Nucleus accumbens (tissue), 56 donors: ENCODE data around the gene ZNF831.

Experiments used
- DNase-seq, 56 donors: peaks; one replicate each; lab custom pipeline; 2025; lab: John Stamatoyannopoulos, UW

ZNF831 gene

DNA sequence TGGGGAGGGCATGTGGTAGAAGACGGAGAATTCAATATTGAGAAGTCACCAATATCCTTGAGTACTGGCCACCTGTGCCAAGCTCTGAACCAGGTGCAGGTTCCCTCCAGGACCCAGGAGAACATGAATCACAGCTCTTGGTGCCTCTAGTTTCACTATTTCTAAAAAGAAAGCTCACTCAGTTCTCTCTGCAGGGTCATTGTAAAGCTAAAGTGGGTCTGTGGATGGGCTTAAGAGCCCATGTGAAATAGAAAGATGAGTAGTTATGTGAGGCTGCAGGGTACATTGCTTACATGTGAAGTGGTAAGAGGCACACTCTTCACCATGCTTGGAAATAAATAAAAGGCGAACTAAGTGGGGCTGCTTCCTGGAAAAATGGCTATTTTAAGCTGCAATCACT, 43.6 kb downstream of the ZNF831 start:
- DNase-seq: no peak

- peak in 48 of 56 donors; percentile 13 to 75 (median 48) for DNase-seq
Measured at GRCh38 chr20:59207742-59208357, 44.2 kb downstream of the ZNF831 start.

- DNase-seq: no peak
Measured at GRCh38 chr20:59210186-59210585, 46.6 kb downstream of the ZNF831 start.

DNA sequence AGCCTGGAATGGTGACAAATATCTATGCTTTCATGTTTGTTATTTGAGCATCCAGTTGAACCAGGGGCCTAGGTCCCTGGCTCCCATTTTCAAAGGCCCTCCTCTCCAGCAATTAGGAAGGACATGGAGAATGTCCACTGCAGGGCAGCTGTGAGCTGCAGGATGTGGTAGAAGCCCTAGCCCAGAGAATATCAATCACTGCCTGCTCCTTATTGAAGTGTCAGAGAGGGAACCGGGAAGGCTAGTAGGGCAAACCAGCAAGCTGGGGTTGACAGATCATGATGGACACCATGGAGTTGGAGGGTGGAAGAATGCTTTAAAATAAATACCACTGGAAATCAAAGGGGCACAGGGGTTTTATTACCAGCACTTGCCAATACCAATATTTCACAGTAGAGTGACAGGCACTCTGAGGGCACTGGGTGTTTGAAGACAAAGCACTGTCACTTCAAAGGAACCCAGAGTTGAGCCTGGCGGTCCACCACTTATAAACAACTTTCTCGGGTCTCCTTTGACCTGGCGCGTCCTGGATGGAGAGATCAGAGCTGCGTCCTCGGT, 47.7 kb downstream of the ZNF831 start:
- no peak for DNase-seq

GRCh38 chr20:59214073-59214472, 50.5 kb downstream of the ZNF831 start:
- DNase-seq: no peak

DNA sequence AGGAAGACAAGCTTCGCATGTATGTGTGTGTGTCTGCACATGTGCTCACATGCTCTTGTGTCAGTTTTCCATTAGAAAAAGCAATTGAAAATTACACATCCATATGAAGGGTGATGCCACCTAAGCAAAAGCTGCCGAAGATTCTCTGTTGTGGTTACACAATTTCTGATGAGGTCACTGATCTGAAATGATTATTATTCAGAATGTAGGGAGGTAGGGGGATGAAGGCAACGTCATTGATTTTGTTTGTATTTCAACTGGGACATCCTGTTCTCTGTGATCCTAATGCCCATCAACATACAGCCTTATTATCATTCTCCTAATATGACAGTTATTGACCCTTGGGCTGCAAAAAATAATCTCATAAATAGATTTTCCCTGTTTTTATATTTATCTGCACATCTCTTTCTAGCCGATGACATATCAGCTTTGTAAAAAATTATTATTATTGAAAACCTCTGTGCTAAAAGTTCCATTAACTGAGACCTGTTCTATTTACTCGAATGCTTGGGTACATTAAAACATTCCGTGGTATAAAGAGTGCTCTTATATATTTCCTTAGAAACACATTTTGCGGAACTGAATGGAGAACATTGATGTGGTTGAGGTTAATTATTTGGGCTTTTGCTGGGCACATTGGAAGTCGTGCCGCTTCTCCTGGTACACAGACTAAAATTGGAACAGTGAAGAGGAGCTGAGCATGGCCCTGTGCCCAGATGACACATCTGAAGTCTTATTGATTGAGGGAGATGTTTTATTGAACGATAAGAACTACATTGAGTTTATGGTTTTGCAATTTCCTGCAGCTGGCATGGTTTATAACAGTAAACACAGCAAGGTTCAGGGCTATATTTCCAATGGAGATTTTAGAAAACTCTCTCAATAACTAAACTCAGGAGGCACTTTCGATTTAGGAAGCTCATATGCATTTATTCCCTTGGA, 51.3 kb downstream of the ZNF831 start:
- no peak for DNase-seq

DNA sequence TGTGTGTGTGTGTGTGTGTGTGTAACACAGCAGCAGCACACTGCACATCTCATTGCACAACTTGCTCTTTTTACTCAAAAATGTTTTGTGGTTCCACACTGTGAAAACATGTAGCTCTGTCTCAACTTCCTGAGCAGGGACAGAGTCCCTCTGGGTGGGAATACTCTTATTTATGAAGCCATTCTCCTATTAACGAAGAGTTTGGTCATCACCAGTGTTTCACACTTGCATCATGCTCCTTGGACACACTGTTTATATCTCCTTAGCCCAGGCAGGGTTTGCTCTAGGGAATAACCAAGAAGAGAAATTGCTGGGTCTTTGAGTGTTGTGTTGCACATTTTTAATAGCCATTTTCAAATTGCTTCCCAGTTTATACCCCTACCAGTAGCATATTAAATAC, 53.6 kb downstream of the ZNF831 start:
- DNase-seq: no peak

DNA sequence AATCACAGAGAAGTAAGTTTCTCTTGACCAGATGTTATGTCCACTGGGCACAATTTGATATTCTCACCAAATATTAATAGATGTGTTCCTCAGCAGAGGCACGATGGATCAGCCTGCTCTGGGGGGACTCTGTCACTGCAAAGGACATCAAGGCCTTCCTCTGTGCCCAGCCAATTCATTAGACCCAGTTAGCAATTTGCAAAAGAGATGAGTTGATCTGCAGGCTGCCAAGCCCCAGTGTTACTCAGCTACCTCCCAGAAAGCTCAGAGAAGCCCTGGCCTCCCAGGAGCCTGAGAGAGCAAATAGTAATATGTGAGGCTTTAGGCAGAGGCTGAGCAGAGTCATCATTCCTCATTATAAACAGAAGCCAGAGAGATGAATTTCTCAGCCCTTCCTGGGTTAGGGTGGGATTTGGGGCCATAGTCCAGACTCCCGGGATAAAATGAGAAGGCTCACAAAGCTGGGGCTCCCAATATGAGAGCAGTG, 54.2 kb downstream of the ZNF831 start:
- DNase-seq: no peak

GRCh38 chr20:59219211-59219610, 55.6 kb downstream of the ZNF831 start:
- no peak for DNase-seq

- DNase-seq: no peak
Measured at GRCh38 chr20:59220161-59220560, 56.5 kb downstream of the ZNF831 start.

GRCh38 chr20:59221049-59221706, 57.6 kb downstream of the ZNF831 start:
- DNase-seq: no peak

DNA sequence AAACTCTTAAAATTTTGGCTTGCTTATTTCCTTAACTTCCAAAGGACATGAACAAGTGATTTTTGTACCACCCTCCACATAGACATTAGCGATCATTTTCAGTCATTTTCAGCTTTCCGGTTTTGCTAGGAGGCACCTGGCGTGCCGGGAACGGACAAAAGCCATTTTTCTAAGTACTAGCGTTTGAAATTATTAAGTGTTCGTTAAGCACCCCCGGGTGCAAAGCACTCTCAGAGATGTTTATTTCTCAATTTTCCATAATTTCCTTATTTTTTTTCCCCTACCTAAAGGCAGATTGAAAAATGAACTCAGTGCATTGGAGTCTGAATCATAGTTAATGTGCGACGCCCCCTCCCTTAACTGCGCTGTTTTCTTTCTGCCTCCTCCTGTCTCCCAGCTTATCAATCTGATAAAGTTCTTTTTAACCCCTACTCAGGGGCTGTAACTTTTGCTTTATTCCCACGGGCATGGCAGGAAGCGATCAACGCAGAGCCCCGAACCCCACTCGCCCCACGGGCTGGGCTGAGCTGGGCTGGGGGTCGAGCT, 58.2 kb downstream of the ZNF831 start:
- DNase-seq: peak in 1 of 56 donors; percentile 14

DNA sequence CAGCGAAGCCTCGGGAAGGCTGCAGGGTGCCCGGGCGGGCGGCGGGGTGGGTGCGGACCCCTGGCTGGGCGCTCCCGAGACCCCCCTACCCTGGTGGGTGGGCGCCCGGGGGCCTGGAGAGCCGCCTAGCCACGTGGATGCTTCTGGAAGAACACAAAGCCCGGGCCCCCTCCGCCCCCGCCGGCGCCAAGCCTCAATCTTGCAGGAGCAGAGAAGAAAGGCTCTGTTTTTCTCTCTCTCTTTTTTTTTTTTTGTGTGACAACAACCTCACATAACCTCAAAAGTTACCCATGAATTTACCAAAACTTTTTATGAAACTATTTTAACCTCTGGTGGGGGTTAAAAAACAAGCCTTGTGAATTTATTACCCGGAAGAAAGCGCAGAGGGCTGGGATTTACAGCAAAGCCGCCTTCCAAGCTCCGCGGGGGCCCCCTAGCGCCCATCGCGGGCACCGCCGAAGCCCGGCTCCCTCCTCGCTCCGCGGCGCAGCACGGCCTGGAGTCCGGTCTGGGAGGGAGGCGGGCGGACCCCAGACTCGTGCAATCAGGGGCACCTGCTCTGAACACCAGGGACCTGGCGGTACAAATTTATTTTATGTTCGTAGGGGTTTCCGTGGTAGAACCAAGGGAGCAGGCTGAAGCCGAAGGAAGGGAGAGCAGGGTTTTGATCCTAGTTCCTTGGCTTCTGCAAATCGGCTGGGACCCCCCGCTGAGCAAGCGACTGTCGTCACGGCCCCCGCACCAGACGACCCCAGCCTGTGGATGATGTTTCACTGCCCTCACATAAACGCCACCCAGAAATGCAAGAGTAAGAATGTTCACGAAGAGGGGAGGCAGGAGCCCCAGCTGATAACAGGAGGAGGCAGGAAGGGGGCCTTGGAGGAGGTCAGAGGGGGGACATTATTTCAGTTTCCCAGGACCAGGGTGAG, 58.9 kb downstream of the ZNF831 start:
- DNase-seq: peak in 51 of 56 donors; percentile 5 to 82 (median 50)

- peak in 8 of 56 donors; percentile 11 to 48 (median 20) for DNase-seq
Measured at GRCh38 chr20:59223182-59223601, 59.6 kb downstream of the ZNF831 start.

- no peak for DNase-seq
Measured at GRCh38 chr20:59223750-59224149, 60.1 kb downstream of the ZNF831 start.

- no peak for DNase-seq
Measured at GRCh38 chr20:59224236-59224635, 60.6 kb downstream of the ZNF831 start.

DNA sequence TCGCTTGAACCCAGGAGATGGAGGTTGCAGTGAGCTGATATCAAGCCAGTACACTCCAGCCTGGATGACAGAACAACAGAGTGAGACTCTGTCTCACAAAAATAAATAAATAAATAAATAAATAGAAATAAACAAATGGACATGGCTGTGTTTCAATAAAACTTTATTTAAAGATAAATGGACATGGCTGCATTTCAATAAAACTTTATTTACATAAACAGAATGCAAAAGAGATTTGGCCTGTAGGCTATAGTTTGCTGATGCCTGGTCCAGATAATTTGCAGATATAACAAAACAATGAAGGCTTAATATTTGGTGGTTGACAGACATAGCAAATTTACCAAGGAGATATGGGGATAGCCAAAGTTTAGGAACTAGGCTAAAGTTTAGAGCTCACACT, 66.8 kb downstream of the ZNF831 start:
- DNase-seq: no peak

DNA sequence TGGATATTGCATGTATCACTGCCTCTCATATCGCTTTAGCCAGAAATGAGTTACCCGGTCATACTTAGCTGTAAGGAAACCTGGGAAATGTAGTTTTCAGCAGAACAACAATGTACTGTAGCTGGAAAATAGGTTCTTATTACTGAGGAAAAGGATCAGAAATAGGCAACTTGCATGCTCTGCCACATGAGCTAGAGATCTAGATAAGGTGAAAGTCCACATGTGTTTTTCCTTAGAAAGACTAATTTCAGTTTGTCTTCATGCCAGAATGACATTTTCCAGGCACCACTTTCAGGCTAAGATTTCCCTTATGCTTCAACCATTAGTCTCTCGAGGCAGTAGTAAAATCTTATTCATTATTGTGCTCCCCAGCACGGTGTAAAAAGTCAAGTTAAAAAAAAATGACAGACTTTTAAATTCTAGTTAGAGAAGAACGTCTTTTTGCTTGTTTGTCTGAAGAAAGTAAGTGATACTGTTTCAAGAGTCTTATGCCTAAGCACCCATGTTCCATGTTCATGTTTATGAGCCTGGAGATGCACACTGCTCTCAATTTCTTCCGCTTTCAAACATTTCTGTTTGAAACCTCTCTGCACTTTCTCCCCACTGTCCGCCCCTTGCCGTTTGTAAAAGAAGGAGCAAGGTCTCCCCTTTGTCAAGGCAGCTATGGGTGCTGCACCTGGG, 67.6 kb downstream of the ZNF831 start:
- DNase-seq: no peak

GRCh38 chr20:59232618-59233017, 69.0 kb downstream of the ZNF831 start:
- no peak for DNase-seq
